ENCODE data around the gene WWOX. TPM values are rescaled to one million over a fixed set of nuclear protein-coding genes. Genes with fewer than 3 reads are reported as not detected.

WWOX gene
- polyA plus RNA-seq, 1 donor (not counting 4 experiments of a cell fraction or from before 2014, with no cell fraction given), result 5.1 TPM

DNA sequence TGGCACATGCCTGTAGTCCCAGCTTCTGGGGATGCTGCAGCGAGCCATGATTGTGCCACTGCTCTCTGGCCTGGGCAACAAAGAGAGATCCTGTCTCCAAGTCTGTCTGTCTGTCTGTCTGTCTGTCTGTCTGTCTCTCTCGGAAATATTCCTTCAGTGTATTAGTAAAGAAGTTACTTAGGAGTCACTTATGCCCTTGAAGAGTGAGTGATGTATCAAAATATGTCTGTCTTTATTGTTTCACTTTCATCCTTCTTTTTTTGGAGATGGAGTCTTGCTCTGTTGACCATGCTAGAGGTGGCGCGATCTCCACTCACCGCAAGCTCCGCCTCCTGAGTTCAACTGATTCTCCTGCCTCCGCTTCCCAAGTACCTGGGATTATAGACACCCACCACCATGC is 410.5 kb downstream of the WWOX start:
- no peaks in the 10 kb centered on the region for H3K9me3 ChIP-seq (ENCODE audit: control insufficient read depth, low read depth, low read length)
- H3K36me3 ChIP-seq (ENCODE audit: control insufficient read depth in 2 of 2, extremely low read depth in 1 of 2, insufficient read depth in 2 of 2, low read length in 2 of 2), result no peaks in the 10 kb centered on the region
- no peak overlapping the region for H3K9ac ChIP-seq (ENCODE audit: control insufficient read depth, extremely low read depth, insufficient read depth, low read length)
- no peaks in the 10 kb centered on the region for H3K79me2 ChIP-seq (ENCODE audit: control insufficient read depth, insufficient read depth, low read length)
- FAIRE-seq (no peak), DNase-seq (ENCODE audit: low read depth, low spot score) (no peak)
- H3K4me3 ChIP-seq (ENCODE audit: control insufficient read depth in 2 of 3, extremely low read depth in 1 of 3, insufficient read depth in 2 of 3, low read depth in 1 of 3, low read length in 3 of 3), result no peak overlapping the region
- no peak overlapping the region for H3K4me2 ChIP-seq (ENCODE audit: control insufficient read depth, extremely low read depth, insufficient read depth, low read depth, low read length)
- TF ChIP-seq EZH2 (IDR thresholded peaks at IDR 0.05; ENCODE audit: low read length) (no peak), CTCF (optimal IDR thresholded peaks at IDR 0.05 in 1 of 3, IDR thresholded peaks at IDR 0.05 in 1 of 3, conservative IDR thresholded peaks at IDR 0.05 in 1 of 3; ENCODE audit: extremely low read depth in 1 of 3, insufficient read depth in 2 of 3, low read length in 3 of 3) (no peak)
- dilution Hi-C loops (cut with MboI; ENCODE audit: extremely low pct_ligation_motif_present, low sequenced_read_pairs), result no loop called here
- H3K27ac ChIP-seq (ENCODE audit: control insufficient read depth, insufficient read depth, low read length), result no peak overlapping the region
- no peaks in the 10 kb centered on the region for H4K20me1 ChIP-seq (ENCODE audit: control insufficient read depth, extremely low read depth, insufficient read depth, low read length)
- H3K4me1 ChIP-seq (ENCODE audit: control insufficient read depth, extremely low read depth, insufficient read depth, low read length), result peaks cover 6% of the 10 kb centered on the region
- H3K9me1 ChIP-seq (ENCODE audit: control insufficient read depth, extremely low read depth, insufficient read depth, low read length), result no peaks in the 10 kb centered on the region
- no peaks in the 10 kb centered on the region for H3K27me3 ChIP-seq (ENCODE audit: control insufficient read depth, extremely low read depth, insufficient read depth, low read length)
- H2AFZ ChIP-seq (ENCODE audit: control insufficient read depth, low read length), result no peak overlapping the region

DNA sequence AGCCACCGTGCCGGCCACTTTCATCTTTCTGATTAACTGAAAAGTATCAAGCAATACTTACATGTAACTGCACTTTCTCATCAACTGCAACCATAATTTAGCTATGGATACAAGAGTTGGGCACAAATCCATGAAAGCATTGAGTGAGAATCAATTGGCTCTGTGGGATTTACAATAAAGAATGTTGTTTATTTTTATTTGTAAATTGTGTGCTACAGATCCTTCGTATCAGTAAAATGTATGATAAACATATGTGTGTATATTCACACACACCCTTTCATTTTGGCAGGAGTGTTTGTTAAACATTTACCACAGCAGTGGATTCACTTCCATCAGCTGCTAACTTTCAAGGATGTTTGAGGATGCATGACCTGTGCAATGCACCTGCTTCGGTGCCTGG is 411.0 kb downstream of the WWOX start:
- no peak for TF ChIP-seq EZH2 (IDR thresholded peaks at IDR 0.05; ENCODE audit: low read length)
- TF ChIP-seq CTCF (optimal IDR thresholded peaks at IDR 0.05 in 1 of 3, IDR thresholded peaks at IDR 0.05 in 1 of 3, conservative IDR thresholded peaks at IDR 0.05 in 1 of 3; ENCODE audit: extremely low read depth in 1 of 3, insufficient read depth in 2 of 3, low read length in 3 of 3), result no peak
- DNase-seq (ENCODE audit: low read depth, low spot score) (no peak), FAIRE-seq (no peak)
- H4K20me1 ChIP-seq (ENCODE audit: control insufficient read depth, extremely low read depth, insufficient read depth, low read length), result no peaks in the 10 kb centered on the region
- no peaks in the 10 kb centered on the region for H3K9me1 ChIP-seq (ENCODE audit: control insufficient read depth, extremely low read depth, insufficient read depth, low read length)
- no peaks in the 10 kb centered on the region for H3K27me3 ChIP-seq (ENCODE audit: control insufficient read depth, extremely low read depth, insufficient read depth, low read length)
- no peaks in the 10 kb centered on the region for H3K79me2 ChIP-seq (ENCODE audit: control insufficient read depth, insufficient read depth, low read length)
- H3K9ac ChIP-seq (ENCODE audit: control insufficient read depth, extremely low read depth, insufficient read depth, low read length), result no peak overlapping the region
- peaks cover 2% of the 10 kb centered on the region for H3K4me1 ChIP-seq (ENCODE audit: control insufficient read depth, extremely low read depth, insufficient read depth, low read length)
- H2AFZ ChIP-seq (ENCODE audit: control insufficient read depth, low read length), result no peak overlapping the region
- no peaks in the 10 kb centered on the region for H3K9me3 ChIP-seq (ENCODE audit: control insufficient read depth, low read depth, low read length)
- dilution Hi-C loops (cut with MboI; ENCODE audit: extremely low pct_ligation_motif_present, low sequenced_read_pairs), result no loop called here
- H3K27ac ChIP-seq (ENCODE audit: control insufficient read depth, insufficient read depth, low read length), result no peak overlapping the region
- H3K36me3 ChIP-seq (ENCODE audit: control insufficient read depth in 2 of 2, extremely low read depth in 1 of 2, insufficient read depth in 2 of 2, low read length in 2 of 2), result no peaks in the 10 kb centered on the region
- H3K4me2 ChIP-seq (ENCODE audit: control insufficient read depth, extremely low read depth, insufficient read depth, low read depth, low read length), result no peak overlapping the region
- H3K4me3 ChIP-seq (ENCODE audit: control insufficient read depth in 2 of 3, extremely low read depth in 1 of 3, insufficient read depth in 2 of 3, low read depth in 1 of 3, low read length in 3 of 3), result no peak overlapping the region

Data from keratinocyte (primary cell).